GM18951 (cell line): ENCODE measurements around the gene BRMS1.
"Not testable (repeated sequence)": the region's sequence is repeated elsewhere in the genome, so short reads cannot be mapped to it uniquely, and the experiment has no call there.

Source experiments
- POLR2A ChIP-seq: IDR thresholded peaks from 4 replicates; pipeline ENCODE4 v1.6.1; 2011; ENCODE audit warnings: mild to moderate bottlenecking; ENCODE audit not compliant: insufficient read length, insufficient read depth; ENCODE audit errors: extremely low read depth
- in situ Hi-C: fragments of 300-500 bp; cut with MboI; formaldehyde crosslinking; loops from one replicate; pipeline ENCODE4 v1.12.0; 2022; ENCODE audit warnings: low sequenced_read_pairs, mixed read lengths, inconsistent platforms; ENCODE audit not compliant: unreplicated experiment

Gene BRMS1

GRCh38 chr11:66328302-66329144 is 16.4 kb downstream of the BRMS1 start:
- TF ChIP-seq POLR2A, result no peak
- in situ Hi-C loops, result no loop called here

GRCh38 chr11:66328031-66328301 is 16.9 kb downstream of the BRMS1 start:
- TF ChIP-seq POLR2A, result no peak
- in situ Hi-C loops, result no loop called here

- in situ Hi-C loops, result no loop called here
- no peak for TF ChIP-seq POLR2A
These were observed 17.5 kb downstream of the BRMS1 start for GRCh38 chr11:66327171-66328030.

GRCh38 chr11:66326261-66327111 is 18.4 kb downstream of the BRMS1 start:
- TF ChIP-seq POLR2A, result no peak
- in situ Hi-C loops, result no loop called here

- TF ChIP-seq POLR2A, result no peak
- in situ Hi-C loops, result no loop called here
These were observed 19.6 kb downstream of the BRMS1 start for GRCh38 chr11:66325263-66325671.

GRCh38 chr11:66324664-66325063 is 20.2 kb downstream of the BRMS1 start:
- in situ Hi-C loops, result no loop called here
- TF ChIP-seq POLR2A, result no peak

- no peak for TF ChIP-seq POLR2A
- in situ Hi-C loops, result no loop called here
These were observed 21.2 kb downstream of the BRMS1 start for GRCh38 chr11:66323684-66324083.

GRCh38 chr11:66322732-66323427 is 22.0 kb downstream of the BRMS1 start:
- in situ Hi-C loops, result no loop called here
- TF ChIP-seq POLR2A, result no peak

- in situ Hi-C loops, result no loop called here
These were observed 23.3 kb downstream of the BRMS1 start for GRCh38 chr11:66321606-66322005.

GRCh38 chr11:66320748-66321147 is 24.2 kb downstream of the BRMS1 start:
- in situ Hi-C loops, result not testable (repeated sequence)

More at GRCh38 chr11:66321606-66322005, 23.3 kb downstream of the BRMS1 start:
- no peak for TF ChIP-seq POLR2A

GRCh38 chr11:66320289-66320688 is 24.6 kb downstream of the BRMS1 start:
- in situ Hi-C loops, result not testable (repeated sequence)

- no peak for TF ChIP-seq POLR2A
- in situ Hi-C loops, result no loop called here
These were observed 26.3 kb downstream of the BRMS1 start for GRCh38 chr11:66318600-66318970.
